SK-MEL-5 (cell line): Measurements from ENCODE around the gene PREPL. TPM values are rescaled to one million over a fixed set of nuclear protein-coding genes. Genes with fewer than 3 reads are reported as not detected.
A peak's percentile ranks its signal among the peaks of the same experiment; 100 is the strongest.
"Not testable (repeated sequence)": the region's sequence is repeated elsewhere in the genome, so short reads cannot be mapped to it uniquely, and the experiment has no call there.

ENCODE experiments used
- DNase-seq: peaks from one replicate; pipeline ENCODE4 v3.0.0-alpha.2; 2016; ENCODE audit warnings: low read depth, low spot score
- in situ Hi-C: cut with HindIII; loops from 2 replicates; pipeline ENCODE4 v1.10.0; 2016; ENCODE audit warnings: low sequenced_read_pairs, high pct_unique_total_duplicates, low pct_unique_long_range_greater_than_20kb
- total RNA-seq: library from RNA; depleted of rRNA; stranded (reverse); fragments of >200 nt; shearing (Covaris generic); gene quantifications from 2 replicates; pipeline ENCODE4 v1.2.3, GENCODE V29; 2014

The PREPL gene
- total RNA-seq, 1 experiment from 2014 or later, result 72.5 TPM

- in situ Hi-C loops, result no loop called here
- no peak for DNase-seq
Observed at GRCh38 chr2:44314362-44314761, 46.9 kb downstream of the PREPL start.

GRCh38 chr2:44310287-44310686, 51.0 kb downstream of the PREPL start:
- peak; percentile 25 for DNase-seq
- in situ Hi-C loops, result no loop called here

GRCh38 chr2:44305882-44306281, 55.4 kb downstream of the PREPL start:
- no peak for DNase-seq
- in situ Hi-C loops, result no loop called here

GRCh38 chr2:44304258-44304657, 57.0 kb downstream of the PREPL start:
- no peak for DNase-seq
- in situ Hi-C loops, result no loop called here

- DNase-seq, in situ Hi-C loops: not testable (repeated sequence)
Observed at GRCh38 chr2:44303766-44304165, 57.5 kb downstream of the PREPL start.

- DNase-seq, result no peak
- in situ Hi-C loops, result no loop called here
Observed at GRCh38 chr2:44301111-44301510, 60.2 kb downstream of the PREPL start.

- DNase-seq, result no peak
- in situ Hi-C loops, result no loop called here
Observed at GRCh38 chr2:44299635-44300034, 61.7 kb downstream of the PREPL start.

- DNase-seq, result no peak
- in situ Hi-C loops, result no loop called here
Observed at GRCh38 chr2:44297431-44297830, 63.9 kb downstream of the PREPL start.

- no peak for DNase-seq
- in situ Hi-C loops, result no loop called here
Observed at GRCh38 chr2:44296653-44297052, 64.6 kb downstream of the PREPL start.

GRCh38 chr2:44295633-44296359, 65.5 kb downstream of the PREPL start:
- in situ Hi-C loops, result no loop called here
- DNase-seq, result peak; percentile 22

- in situ Hi-C loops, result no loop called here
- no peak for DNase-seq
Observed at GRCh38 chr2:44295113-44295512, 66.2 kb downstream of the PREPL start.

- peak; percentile 90 for DNase-seq
- in situ Hi-C loops, result no loop called here
Observed at GRCh38 chr2:44291281-44292248, 69.7 kb downstream of the PREPL start.

- peak; percentile 39 for DNase-seq
- in situ Hi-C loops, result no loop called here
Observed at GRCh38 chr2:44290261-44290660, 71.0 kb downstream of the PREPL start.

GRCh38 chr2:44286884-44287638, 74.2 kb downstream of the PREPL start:
- in situ Hi-C loops, result no loop called here

GRCh38 chr2:44286119-44286883, 75.0 kb downstream of the PREPL start:
- no peak for DNase-seq
- in situ Hi-C loops, result no loop called here

More at GRCh38 chr2:44286884-44287638, 74.2 kb downstream of the PREPL start:
- DNase-seq, result no peak

GRCh38 chr2:44285174-44285573, 76.1 kb downstream of the PREPL start:
- in situ Hi-C loops, result no loop called here
- DNase-seq, result no peak

GRCh38 chr2:44283116-44283666, 78.1 kb downstream of the PREPL start:
- DNase-seq, result no peak
- in situ Hi-C loops, result no loop called here
